Caco-2 (cell line): ENCODE results near the gene FBXW4. TPM values are rescaled to one million over a fixed set of nuclear protein-coding genes. Genes with fewer than 3 reads are reported as not detected.

Experiments used
- BruUV-seq: library from RNA; stranded (reverse); fragments of 400-500 nt; replicated peaks from 2 replicates; lab custom pipeline; 2021; lab: Mats Ljungman, UMichigan
- CTCF ChIA-PET: fragments of 300-600 bp; sonication (Branson Sonifier 250); formaldehyde crosslinking; loops from one replicate; lab custom pipeline; 2022; ENCODE audit warnings: antibody characterized with exemption; lab: Charles Lee
- POLR2A ChIA-PET: fragments of 300-600 bp; sonication (Branson Sonifier 250); formaldehyde crosslinking; loops from one replicate; lab custom pipeline; 2022; ENCODE audit warnings: antibody characterized with exemption; lab: Charles Lee
- DNase-seq, 2 experiments: peaks; one replicate each; pipeline versions ENCODE4 v3.0.0 to v3.0.0-alpha.2; 2020 to 2022
- H3K27me3 ChIP-seq: replicated peaks from 2 replicates; pipeline ENCODE4 v1.6.0; 2011; ENCODE audit warnings: low read length; ENCODE audit not compliant: control insufficient read depth, insufficient read depth
- H3K36me3 ChIP-seq: 2 replicates; pipeline ENCODE4 v1.5.1; 2011; ENCODE audit warnings: low read length; ENCODE audit not compliant: control insufficient read depth, insufficient read depth
- H3K4me1 ChIP-seq: fragments of 250-450 bp; sonication (Bioruptor Pico); 2 replicates; pipeline ENCODE4 v1.5.1; 2020; ENCODE audit warnings: mild to moderate bottlenecking
- H3K4me3 ChIP-seq: 2 replicates; pipeline ENCODE4 v1.5.1; 2011; ENCODE audit warnings: low read depth, mild to moderate bottlenecking, control low read depth, low read length
- H3K9me3 ChIP-seq: fragments of 250-450 bp; sonication (Bioruptor Pico); 2 replicates; pipeline ENCODE4 v1.5.1; 2020; ENCODE audit warnings: mild to moderate bottlenecking, moderate library complexity
- H3K27ac Mint-ChIP-seq: one replicate; pipeline ENCODE4 v1.8.0; 2022; ENCODE audit warnings: mixed read lengths; ENCODE audit not compliant: unreplicated experiment
- H3K27me3 Mint-ChIP-seq: one replicate; pipeline ENCODE4 v1.8.0; 2022; ENCODE audit warnings: mixed read lengths; ENCODE audit not compliant: insufficient read depth, unreplicated experiment
- H3K36me3 Mint-ChIP-seq: one replicate; pipeline ENCODE4 v1.8.0; 2022; ENCODE audit warnings: mild to moderate bottlenecking, mixed read lengths; ENCODE audit not compliant: insufficient read depth, unreplicated experiment
- H3K4me1 Mint-ChIP-seq: one replicate; pipeline ENCODE4 v1.8.0; 2022; ENCODE audit warnings: low read depth, mixed read lengths; ENCODE audit not compliant: unreplicated experiment
- H3K4me3 Mint-ChIP-seq: one replicate; pipeline ENCODE4 v1.8.0; 2022; ENCODE audit warnings: mild to moderate bottlenecking, moderate library complexity, mixed read lengths; ENCODE audit not compliant: unreplicated experiment
- H3K9me3 Mint-ChIP-seq: one replicate; pipeline ENCODE4 v1.8.0; 2022; ENCODE audit warnings: mixed read lengths; ENCODE audit not compliant: unreplicated experiment
- CTCF ChIP-seq, 2 experiments: fragments of 200-600 bp in 1 of 2; IDR thresholded peaks; 1 replicate in 1 of 2; 2 replicates in 1 of 2; pipeline versions ENCODE4 v1.5.1 to v1.8.0; 2011 to 2022; ENCODE audit warnings: antibody characterized with exemption in 1 of 2, control low read depth in 1 of 2, inconsistent platforms in 1 of 2, low read depth in 1 of 2, low read length in 1 of 2, mild to moderate bottlenecking in 1 of 2, moderate library complexity in 1 of 2; ENCODE audit not compliant: insufficient read depth in 1 of 2, severe bottlenecking in 1 of 2, unreplicated experiment in 1 of 2
- intact Hi-C: fragments of 100-400 bp; cut with micrococcal nuclease; formaldehyde crosslinking; loops from one replicate; pipeline ENCODE4 v1.10.0; 2022; ENCODE audit not compliant: unreplicated experiment
- total RNA-seq: library from RNA; stranded (reverse); gene quantifications from 2 replicates; pipeline ENCODE4 v1.2.3, GENCODE V29; 2022

The FBXW4 gene
- total RNA-seq, 1 experiment from 2014 or later = 44.0 TPM

GRCh38 chr10:101573885-101574753, 120.9 kb downstream of the FBXW4 start:
- CTCF ChIA-PET = no interaction called here
- no TSS peak for BruUV-seq
- no peaks in the 10 kb centered on the region for H3K4me1 Mint-ChIP-seq
- no peak overlapping the region for H3K4me3 ChIP-seq
- peak overlapping the region; percentile 12 for H3K4me3 Mint-ChIP-seq
- no peaks in the 10 kb centered on the region for H3K36me3 ChIP-seq
- H3K27me3 Mint-ChIP-seq = peaks cover 3% of the 10 kb centered on the region
- TF ChIP-seq CTCF (IDR thresholded peaks at IDR 0.05; ENCODE audit: insufficient read depth in 1 of 2, low read depth in 1 of 2, low read length in 1 of 2, severe bottlenecking in 1 of 2, unreplicated experiment in 1 of 2) = no peak
- H3K4me1 ChIP-seq = peaks cover 6% of the 10 kb centered on the region; the same call in 1 of the 2 replicates
- peaks cover 21% of the 10 kb centered on the region for H3K36me3 Mint-ChIP-seq
- no peaks in the 10 kb centered on the region for H3K27me3 ChIP-seq
- H3K9me3 ChIP-seq = no peaks in the 10 kb centered on the region
- POLR2A ChIA-PET = no interaction called here
- DNase-seq = no peak
- peak overlapping the region; percentile 40 for H3K27ac Mint-ChIP-seq
- H3K9me3 Mint-ChIP-seq = no peaks in the 10 kb centered on the region
- intact Hi-C loops = loop anchor here (5.0 kb wide), 1 partner anchor 272 kb away; no protein-coding TSS in a partner anchor

GRCh38 chr10:101572785-101573184, 122.2 kb downstream of the FBXW4 start:
- Histone ChIP-seq H3K36me3 (no peaks in the 10 kb centered on the region), H3K4me3 (no peak overlapping the region), H3K9me3 (no peaks in the 10 kb centered on the region), H3K27me3 (no peaks in the 10 kb centered on the region), H3K4me1 (peaks cover 6% of the 10 kb centered on the region; the same call in 1 of the 2 replicates)
- CTCF ChIA-PET = no interaction called here
- Mint-ChIP-seq H3K36me3 (peaks cover 15% of the 10 kb centered on the region), H3K27me3 (peaks cover 3% of the 10 kb centered on the region), H3K9me3 (no peaks in the 10 kb centered on the region), H3K4me1 (no peaks in the 10 kb centered on the region), H3K4me3 (no peak overlapping the region), H3K27ac (no peak overlapping the region)
- intact Hi-C loops = loop anchor here (5.0 kb wide), 1 partner anchor 270 kb away; no protein-coding TSS in a partner anchor
- POLR2A ChIA-PET = no interaction called here
- BruUV-seq = no TSS peak
- TF ChIP-seq CTCF (IDR thresholded peaks at IDR 0.05; ENCODE audit: insufficient read depth in 1 of 2, low read depth in 1 of 2, low read length in 1 of 2, severe bottlenecking in 1 of 2, unreplicated experiment in 1 of 2) = no peak
- no peak for DNase-seq

- DNase-seq = no peak
- BruUV-seq = no TSS peak
- Mint-ChIP-seq H3K27me3 (peaks cover 3% of the 10 kb centered on the region), H3K36me3 (peaks cover 11% of the 10 kb centered on the region), H3K4me3 (no peak overlapping the region), H3K4me1 (no peaks in the 10 kb centered on the region), H3K9me3 (no peaks in the 10 kb centered on the region), H3K27ac (no peak overlapping the region)
- H3K36me3 ChIP-seq = no peaks in the 10 kb centered on the region
- H3K27me3 ChIP-seq = no peaks in the 10 kb centered on the region
- no peak for TF ChIP-seq CTCF (IDR thresholded peaks at IDR 0.05; ENCODE audit: insufficient read depth in 1 of 2, low read depth in 1 of 2, low read length in 1 of 2, severe bottlenecking in 1 of 2, unreplicated experiment in 1 of 2)
- peaks cover 6% of the 10 kb centered on the region; the same call in 1 of the 2 replicates for H3K4me1 ChIP-seq
- intact Hi-C loops = loop anchor here (5.0 kb wide), 1 partner anchor 270 kb away; no protein-coding TSS in a partner anchor
- H3K9me3 ChIP-seq = no peaks in the 10 kb centered on the region
- H3K4me3 ChIP-seq = no peak overlapping the region
- ChIA-PET POLR2A (no interaction called here), CTCF (no interaction called here)
Observed at GRCh38 chr10:101572126-101572525, 122.8 kb downstream of the FBXW4 start.
